SK-N-SH treated with all-trans-retinoic acid at 6 μM for 48 hours (cell line): ENCODE measurements around the gene MAPK14.

Source experiments
- ATAC-seq: fragments of 200-7000 bp; cut with Tn5 transposase; 3 replicates; pipeline ENCODE4 v1.9.1; 2020; ENCODE audit warnings: mild to moderate bottlenecking, moderate library complexity
- ARNTL ChIP-seq: fragments of 450-650 bp; formaldehyde crosslinking; IDR thresholded peaks from 2 replicates; pipeline ENCODE4 v1.5.0; 2020; ENCODE audit warnings: low read depth, mild to moderate bottlenecking, moderate library complexity, borderline replicate concordance
- BACH2 ChIP-seq: fragments of 250-450 bp; sonication (Bioruptor Pico); IDR thresholded peaks from 2 replicates; pipeline ENCODE4 v1.9.0; 2021; ENCODE audit warnings: mild to moderate bottlenecking, borderline replicate concordance
- CSDC2 ChIP-seq: fragments of 250-450 bp; sonication (Bioruptor Pico); IDR thresholded peaks from 2 replicates; pipeline ENCODE4 v1.5.0; 2020; ENCODE audit warnings: mild to moderate bottlenecking, moderate library complexity
- CSRNP3 ChIP-seq: fragments of 250-450 bp; sonication (Bioruptor Pico); IDR thresholded peaks from 2 replicates; pipeline ENCODE4 v1.5.1; 2021; ENCODE audit warnings: mild to moderate bottlenecking, moderate library complexity
- ESRRG ChIP-seq: fragments of 250-450 bp; sonication (Bioruptor Pico); IDR thresholded peaks from 2 replicates; pipeline ENCODE4 v1.6.1; 2021; ENCODE audit warnings: mild to moderate bottlenecking
- GLIS3 ChIP-seq: fragments of 250-450 bp; sonication (Bioruptor Pico); IDR thresholded peaks from 2 replicates; pipeline ENCODE4 v1.5.0; 2020; ENCODE audit warnings: mild to moderate bottlenecking, moderate library complexity
- OSR1 ChIP-seq: fragments of 250-450 bp; sonication (Bioruptor Pico); IDR thresholded peaks from 2 replicates; pipeline ENCODE4 v1.8.0; 2022; ENCODE audit warnings: moderate library complexity, mild to moderate bottlenecking, inconsistent platforms
- PATZ1 ChIP-seq: fragments of 250-450 bp; sonication (Bioruptor Pico); IDR thresholded peaks from 2 replicates; pipeline ENCODE4 v1.8.0; 2020; ENCODE audit warnings: mild to moderate bottlenecking, moderate library complexity, borderline replicate concordance
- PPARA ChIP-seq: fragments of 250-450 bp; sonication (Bioruptor Pico); IDR thresholded peaks from 2 replicates; pipeline ENCODE4 v1.5.0; 2020; ENCODE audit warnings: mild to moderate bottlenecking, borderline replicate concordance
- RARB ChIP-seq: fragments of 250-450 bp; sonication (Bioruptor Pico); IDR thresholded peaks from 2 replicates; pipeline ENCODE4 v1.8.0; 2021; ENCODE audit warnings: mild to moderate bottlenecking, moderate library complexity
- TOX ChIP-seq: fragments of 250-450 bp; sonication (Bioruptor Pico); IDR thresholded peaks from 2 replicates; pipeline ENCODE4 v1.8.0; 2021; ENCODE audit warnings: mild to moderate bottlenecking, moderate library complexity, borderline replicate concordance
- ZC3H10 ChIP-seq: fragments of 250-450 bp; sonication (Bioruptor Pico); IDR thresholded peaks from 2 replicates; pipeline ENCODE4 v1.5.1; 2021; ENCODE audit warnings: mild to moderate bottlenecking, moderate library complexity
- ZFP30 ChIP-seq: fragments of 450-650 bp; formaldehyde crosslinking; IDR thresholded peaks from 2 replicates; pipeline ENCODE4 v1.5.0; 2022; ENCODE audit warnings: mild to moderate bottlenecking, moderate library complexity
- ZNF565 ChIP-seq: fragments of 450-650 bp; formaldehyde crosslinking; conservative IDR thresholded peaks from 2 replicates; pipeline ENCODE4 v1.5.0; 2020; ENCODE audit warnings: low read depth, mild to moderate bottlenecking, moderate library complexity
- ZNF70 ChIP-seq: fragments of 450-650 bp; formaldehyde crosslinking; IDR thresholded peaks from 2 replicates; pipeline ENCODE4 v1.5.0; 2020; ENCODE audit warnings: mild to moderate bottlenecking, moderate library complexity
- ZNF8 ChIP-seq: fragments of 450-650 bp; formaldehyde crosslinking; IDR thresholded peaks from 2 replicates; pipeline ENCODE4 v1.5.0; 2020; ENCODE audit warnings: mild to moderate bottlenecking, moderate library complexity
- TF ChIP-seq, protein P1 (sequence below): fragments of 250-450 bp; sonication (Bioruptor Pico); IDR thresholded peaks from 2 replicates; pipeline ENCODE4 v1.8.0; 2021; ENCODE audit warnings: low read depth, mild to moderate bottlenecking, moderate library complexity, borderline replicate concordance
- TF ChIP-seq, protein P2 (sequence below): fragments of 250-450 bp; sonication (Bioruptor Pico); IDR thresholded peaks from 2 replicates; pipeline ENCODE4 v1.5.0; 2020; ENCODE audit warnings: mild to moderate bottlenecking, moderate library complexity

Gene MAPK14

DNA sequence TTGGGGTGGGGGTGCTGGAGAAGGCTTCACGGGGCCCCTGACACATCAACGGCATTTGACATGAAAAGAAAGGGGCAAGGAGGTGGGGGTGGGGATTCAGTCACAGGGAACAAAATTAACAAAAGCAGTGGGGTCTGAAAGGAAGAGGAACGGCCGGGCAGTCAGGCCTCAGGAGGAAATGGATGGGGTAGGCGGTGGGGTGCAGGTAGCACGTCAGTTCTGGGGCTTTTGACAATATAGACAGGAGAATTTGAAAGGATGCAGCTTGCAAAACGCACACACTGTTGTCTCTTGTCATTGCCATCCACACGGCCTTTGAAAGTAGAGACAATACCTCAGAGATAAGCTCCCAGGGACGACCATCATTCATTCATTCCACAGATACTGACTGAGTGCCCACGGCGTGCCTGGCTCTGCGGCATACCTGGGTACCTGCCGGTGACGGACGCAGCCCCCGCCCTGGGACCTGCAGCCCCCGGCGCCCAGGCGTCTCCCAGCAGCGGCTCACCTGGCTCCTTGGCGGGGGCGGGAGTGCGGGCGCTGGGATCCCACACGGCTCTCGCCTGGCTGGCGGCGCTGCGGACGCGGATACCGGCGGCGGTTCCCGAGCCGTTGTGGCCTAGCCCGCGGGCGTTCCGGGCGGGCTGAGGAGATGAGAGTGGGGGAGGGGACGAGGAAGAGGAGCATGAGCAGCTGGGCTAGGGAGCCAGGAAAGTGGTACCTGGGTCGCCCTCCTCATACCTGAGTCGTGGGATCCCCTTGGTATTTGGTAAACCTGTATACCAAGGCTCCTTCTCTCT is 3.4 kb upstream of the MAPK14 start, which contains the start of gene SLC26A8:
Gene SLC26A8, minus strand, starts transcription at position 646 of the 800 bp plus-strand sequence. CDS start 4,934 bp downstream, outside the sequence.
- ATAC-seq = no peak
- TF ChIP-seq PATZ1 (CRISPR knock-in tag) (no peak), CSRNP3 (CRISPR knock-in tag) (no peak), ZNF565 (CRISPR knock-in tag) (no peak), PPARA (CRISPR knock-in tag) (no peak), RARB (CRISPR knock-in tag) (no peak)
- TF ChIP-seq, all 23 proteins: peak for 0

GRCh38 chr6:36025260-36025931 is 2.2 kb upstream of the MAPK14 start:
- TF ChIP-seq, protein P1, sequence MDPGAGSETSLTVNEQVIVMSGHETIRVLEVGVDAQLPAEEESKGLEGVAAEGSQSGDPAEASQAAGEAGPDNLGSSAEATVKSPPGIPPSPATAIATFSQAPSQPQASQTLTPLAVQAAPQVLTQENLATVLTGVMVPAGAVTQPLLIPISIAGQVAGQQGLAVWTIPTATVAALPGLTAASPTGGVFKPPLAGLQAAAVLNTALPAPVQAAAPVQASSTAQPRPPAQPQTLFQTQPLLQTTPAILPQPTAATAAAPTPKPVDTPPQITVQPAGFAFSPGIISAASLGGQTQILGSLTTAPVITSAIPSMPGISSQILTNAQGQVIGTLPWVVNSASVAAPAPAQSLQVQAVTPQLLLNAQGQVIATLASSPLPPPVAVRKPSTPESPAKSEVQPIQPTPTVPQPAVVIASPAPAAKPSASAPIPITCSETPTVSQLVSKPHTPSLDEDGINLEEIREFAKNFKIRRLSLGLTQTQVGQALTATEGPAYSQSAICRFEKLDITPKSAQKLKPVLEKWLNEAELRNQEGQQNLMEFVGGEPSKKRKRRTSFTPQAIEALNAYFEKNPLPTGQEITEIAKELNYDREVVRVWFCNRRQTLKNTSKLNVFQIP (CRISPR knock-in tag) = no peak
- TF ChIP-seq ZNF565 (CRISPR knock-in tag) (no peak), RARB (CRISPR knock-in tag) (no peak), ZFP30 (CRISPR knock-in tag) (no peak), PATZ1 (CRISPR knock-in tag) (no peak), BACH2 (CRISPR knock-in tag) (no peak), ESRRG (CRISPR knock-in tag) (no peak), PPARA (CRISPR knock-in tag) (no peak), CSRNP3 (CRISPR knock-in tag) (no peak), GLIS3 (CRISPR knock-in tag) (no peak), TOX (CRISPR knock-in tag) (no peak), ZNF70 (no peak), ZC3H10 (no peak), OSR1 (CRISPR knock-in tag) (no peak), ARNTL (CRISPR knock-in tag) (no peak), CSDC2 (CRISPR knock-in tag) (no peak), ZNF8 (CRISPR knock-in tag) (no peak)
- TF ChIP-seq, all 23 proteins: peak for 0
- ATAC-seq = no peak

DNA sequence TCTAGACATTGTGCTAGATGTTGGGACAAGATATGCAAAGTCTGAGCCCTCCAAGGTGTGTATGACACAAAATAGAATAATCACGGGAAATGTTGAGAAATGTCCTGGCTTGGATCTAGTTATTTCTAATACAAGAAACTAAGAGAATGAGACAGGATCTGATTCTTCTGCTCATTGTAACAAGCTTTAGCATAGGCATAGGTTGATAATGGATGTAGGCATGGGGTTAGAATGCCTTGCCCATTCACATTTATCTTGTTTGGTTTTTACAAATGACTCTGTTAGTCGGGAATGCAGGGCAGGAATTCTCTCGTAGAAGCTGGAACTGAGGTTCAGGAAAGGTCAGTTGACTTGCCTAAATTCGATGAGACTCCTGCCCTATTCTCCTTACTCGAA is 1.7 kb upstream of the MAPK14 start:
- TF ChIP-seq TOX (CRISPR knock-in tag) (no peak), RARB (CRISPR knock-in tag) (no peak), BACH2 (CRISPR knock-in tag) (no peak), ZNF70 (no peak), ZC3H10 (no peak)
- TF ChIP-seq, protein P2, sequence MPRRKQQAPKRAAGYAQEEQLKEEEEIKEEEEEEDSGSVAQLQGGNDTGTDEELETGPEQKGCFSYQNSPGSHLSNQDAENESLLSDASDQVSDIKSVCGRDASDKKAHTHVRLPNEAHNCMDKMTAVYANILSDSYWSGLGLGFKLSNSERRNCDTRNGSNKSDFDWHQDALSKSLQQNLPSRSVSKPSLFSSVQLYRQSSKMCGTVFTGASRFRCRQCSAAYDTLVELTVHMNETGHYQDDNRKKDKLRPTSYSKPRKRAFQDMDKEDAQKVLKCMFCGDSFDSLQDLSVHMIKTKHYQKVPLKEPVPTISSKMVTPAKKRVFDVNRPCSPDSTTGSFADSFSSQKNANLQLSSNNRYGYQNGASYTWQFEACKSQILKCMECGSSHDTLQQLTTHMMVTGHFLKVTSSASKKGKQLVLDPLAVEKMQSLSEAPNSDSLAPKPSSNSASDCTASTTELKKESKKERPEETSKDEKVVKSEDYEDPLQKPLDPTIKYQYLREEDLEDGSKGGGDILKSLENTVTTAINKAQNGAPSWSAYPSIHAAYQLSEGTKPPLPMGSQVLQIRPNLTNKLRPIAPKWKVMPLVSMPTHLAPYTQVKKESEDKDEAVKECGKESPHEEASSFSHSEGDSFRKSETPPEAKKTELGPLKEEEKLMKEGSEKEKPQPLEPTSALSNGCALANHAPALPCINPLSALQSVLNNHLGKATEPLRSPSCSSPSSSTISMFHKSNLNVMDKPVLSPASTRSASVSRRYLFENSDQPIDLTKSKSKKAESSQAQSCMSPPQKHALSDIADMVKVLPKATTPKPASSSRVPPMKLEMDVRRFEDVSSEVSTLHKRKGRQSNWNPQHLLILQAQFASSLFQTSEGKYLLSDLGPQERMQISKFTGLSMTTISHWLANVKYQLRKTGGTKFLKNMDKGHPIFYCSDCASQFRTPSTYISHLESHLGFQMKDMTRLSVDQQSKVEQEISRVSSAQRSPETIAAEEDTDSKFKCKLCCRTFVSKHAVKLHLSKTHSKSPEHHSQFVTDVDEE (CRISPR knock-in tag) = no peak
- TF ChIP-seq, protein P1 (CRISPR knock-in tag) = no peak
- TF ChIP-seq, all 23 proteins: peak for 0
- no peak for ATAC-seq
